Endodermal cell (in vitro differentiated cells): ENCODE measurements around the gene SYNDIG1. TPM values are rescaled to one million over a fixed set of nuclear protein-coding genes. Genes with fewer than 3 reads are reported as not detected.

ENCODE experiments used
- DNase-seq: peaks from one replicate; pipeline ENCODE4 v3.0.0-alpha.2; 2017
- H3K27ac ChIP-seq: 2 replicates; pipeline ENCODE4 v1.5.1; 2013; ENCODE audit warnings: mild to moderate bottlenecking, low read depth, low read length, moderate library complexity
- H3K27me3 ChIP-seq: 2 replicates; pipeline ENCODE4 v1.6.1; 2013; ENCODE audit warnings: mild to moderate bottlenecking, low read length, moderate library complexity; ENCODE audit not compliant: insufficient read depth, control insufficient read depth, poor library complexity, severe bottlenecking
- H3K36me3 ChIP-seq: 2 replicates; pipeline ENCODE4 v1.7.0; 2013; ENCODE audit warnings: mild to moderate bottlenecking, low read length, moderate library complexity; ENCODE audit not compliant: control insufficient read depth, insufficient read depth
- H3K4me1 ChIP-seq: one replicate; pipeline ENCODE4 v1.7.0; 2013; ENCODE audit warnings: low read length; ENCODE audit not compliant: control insufficient read depth, insufficient read depth
- H3K4me3 ChIP-seq: 2 replicates; pipeline ENCODE4 v1.5.1; 2013; ENCODE audit warnings: mild to moderate bottlenecking, low read length, moderate library complexity
- H3K9ac ChIP-seq: 2 replicates; pipeline ENCODE4 v1.6.1; 2013; ENCODE audit warnings: mild to moderate bottlenecking, low read length, moderate library complexity; ENCODE audit not compliant: poor library complexity, severe bottlenecking; ENCODE audit errors: extremely low read depth
- H3K9me3 ChIP-seq: 2 replicates; pipeline ENCODE4 v1.6.1; 2013; ENCODE audit warnings: mild to moderate bottlenecking, low read length, moderate library complexity; ENCODE audit not compliant: control insufficient read depth
- H3K27ac Mint-ChIP-seq: 2 replicates; pipeline ENCODE4 v1.8.0; 2020; ENCODE audit warnings: mixed read lengths
- H3K27me3 Mint-ChIP-seq: 2 replicates; pipeline ENCODE4 v1.8.0; 2021; ENCODE audit warnings: mild to moderate bottlenecking, mixed read lengths; ENCODE audit not compliant: insufficient read depth
- H3K36me3 Mint-ChIP-seq: 2 replicates; pipeline ENCODE4 v1.8.0; 2020; ENCODE audit warnings: low read depth, mixed read lengths
- H3K4me1 Mint-ChIP-seq: 2 replicates; pipeline ENCODE4 v1.8.0; 2020; ENCODE audit warnings: mixed read lengths
- H3K4me3 Mint-ChIP-seq: 2 replicates; pipeline ENCODE4 v1.8.0; 2020; ENCODE audit warnings: mild to moderate bottlenecking, moderate library complexity, mixed read lengths
- H3K9me3 Mint-ChIP-seq: 2 replicates; pipeline ENCODE4 v1.8.0; 2020; ENCODE audit warnings: mild to moderate bottlenecking, mixed read lengths
- WGBS, 2 experiments: methylation state at CpG; one replicate each; pipeline versions ENCODE4 v1.1.5 to v1.1.7; 2013; ENCODE audit warnings: missing lambda C conversion rate in 2 of 2, mixed read lengths in 1 of 2; ENCODE audit not compliant: insufficient coverage in 1 of 2, insufficient read length in 1 of 2; 5-methylcytosine and 5-hydroxymethylcytosine counted together
- total RNA-seq, 2 donors: library from RNA; stranded (reverse); fragmentation: NEBNext Ultra II Directional in 1 of 2; extraction: Animal tissue kit (Norgen Biotek cat#: 25700) in 1 of 2; gene quantifications; 2 replicates in 1 of 2; 3 replicates in 1 of 2; pipeline ENCODE4 v1.2.1, GENCODE V29; 2021
- TF ChIP-seq, protein P1 (sequence below): fragments of 200-600 bp; sonication (generic); conservative IDR thresholded peaks from 2 replicates; pipeline ENCODE4 v1.5.0; 2021; ENCODE audit warnings: antibody characterized with exemption, mild to moderate bottlenecking

The SYNDIG1 gene
- total RNA-seq, 2 donors from 2014 or later, result 5.5 to 6.8 TPM

GRCh38 chr20:24699321-24700165 is 230.1 kb downstream of the SYNDIG1 start:
- peaks cover 7% of the 10 kb centered on the region for H3K27me3 Mint-ChIP-seq
- WGBS, 2 experiments, result 95 to 100% methylated on average over 4 to 8 of the region's 8 CpGs
- H3K27ac Mint-ChIP-seq, result no peak overlapping the region
- no peaks in the 10 kb centered on the region for H3K9me3 Mint-ChIP-seq
- no peaks in the 10 kb centered on the region for H3K4me1 Mint-ChIP-seq
- H3K4me3 Mint-ChIP-seq, result no peak overlapping the region
- no peaks in the 10 kb centered on the region for H3K9me3 ChIP-seq
- no peaks in the 10 kb centered on the region for H3K36me3 ChIP-seq
- peak; percentile 24 for DNase-seq
- no peak overlapping the region for H3K9ac ChIP-seq
- no peak overlapping the region for H3K4me3 ChIP-seq
- TF ChIP-seq, protein P1, sequence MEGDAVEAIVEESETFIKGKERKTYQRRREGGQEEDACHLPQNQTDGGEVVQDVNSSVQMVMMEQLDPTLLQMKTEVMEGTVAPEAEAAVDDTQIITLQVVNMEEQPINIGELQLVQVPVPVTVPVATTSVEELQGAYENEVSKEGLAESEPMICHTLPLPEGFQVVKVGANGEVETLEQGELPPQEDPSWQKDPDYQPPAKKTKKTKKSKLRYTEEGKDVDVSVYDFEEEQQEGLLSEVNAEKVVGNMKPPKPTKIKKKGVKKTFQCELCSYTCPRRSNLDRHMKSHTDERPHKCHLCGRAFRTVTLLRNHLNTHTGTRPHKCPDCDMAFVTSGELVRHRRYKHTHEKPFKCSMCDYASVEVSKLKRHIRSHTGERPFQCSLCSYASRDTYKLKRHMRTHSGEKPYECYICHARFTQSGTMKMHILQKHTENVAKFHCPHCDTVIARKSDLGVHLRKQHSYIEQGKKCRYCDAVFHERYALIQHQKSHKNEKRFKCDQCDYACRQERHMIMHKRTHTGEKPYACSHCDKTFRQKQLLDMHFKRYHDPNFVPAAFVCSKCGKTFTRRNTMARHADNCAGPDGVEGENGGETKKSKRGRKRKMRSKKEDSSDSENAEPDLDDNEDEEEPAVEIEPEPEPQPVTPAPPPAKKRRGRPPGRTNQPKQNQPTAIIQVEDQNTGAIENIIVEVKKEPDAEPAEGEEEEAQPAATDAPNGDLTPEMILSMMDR, result no peak
- H3K4me1 ChIP-seq, result no peaks in the 10 kb centered on the region
- H3K36me3 Mint-ChIP-seq, result no peaks in the 10 kb centered on the region
- H3K27me3 ChIP-seq, result no peaks in the 10 kb centered on the region
- H3K27ac ChIP-seq, result no peak overlapping the region

DNA sequence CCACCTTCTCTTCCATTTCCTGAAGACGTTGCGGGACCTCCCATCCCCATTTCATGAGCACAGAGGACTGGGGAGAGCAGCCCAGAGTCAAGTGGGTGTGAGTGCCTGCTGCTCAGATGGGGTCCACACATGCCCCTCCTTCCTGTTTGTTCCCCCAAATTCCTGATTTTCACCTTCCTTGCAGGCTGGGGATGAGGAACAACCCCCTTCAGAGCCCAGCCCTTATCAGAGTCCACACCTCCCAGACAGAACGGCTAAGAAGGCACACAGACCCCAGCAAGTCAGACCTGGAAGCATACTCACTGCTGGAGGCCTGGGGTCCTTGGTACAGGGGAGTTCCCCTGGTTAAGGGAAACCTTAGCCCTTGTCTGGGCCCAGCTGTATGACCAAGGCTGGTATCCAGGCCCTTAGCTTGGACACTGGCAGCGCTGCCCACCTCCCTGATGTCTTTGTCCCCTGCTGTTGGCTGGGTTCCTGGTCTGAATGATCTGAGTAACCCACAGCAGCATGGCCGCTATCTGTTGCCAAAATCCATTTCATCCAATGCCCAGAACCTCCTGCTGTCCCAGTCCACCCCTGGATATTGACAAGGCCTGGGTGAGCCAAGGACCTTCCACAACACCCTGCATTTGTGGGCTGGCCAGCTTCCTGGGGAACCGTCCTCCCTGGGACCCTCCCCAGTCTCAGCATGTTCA is 230.9 kb downstream of the SYNDIG1 start:
- H3K36me3 ChIP-seq, result no peaks in the 10 kb centered on the region
- no peaks in the 10 kb centered on the region for H3K4me1 Mint-ChIP-seq
- no peaks in the 10 kb centered on the region for H3K4me1 ChIP-seq
- H3K36me3 Mint-ChIP-seq, result no peaks in the 10 kb centered on the region
- no peak overlapping the region for H3K4me3 ChIP-seq
- H3K9ac ChIP-seq, result no peak overlapping the region
- TF ChIP-seq, protein P1, result no peak
- no peaks in the 10 kb centered on the region for H3K9me3 Mint-ChIP-seq
- peak; percentile 19 for DNase-seq
- H3K27me3 Mint-ChIP-seq, result peaks cover 7% of the 10 kb centered on the region
- no peak overlapping the region for H3K4me3 Mint-ChIP-seq
- H3K27ac Mint-ChIP-seq, result no peak overlapping the region
- no peaks in the 10 kb centered on the region for H3K9me3 ChIP-seq
- 87 to 100% methylated on average over 3 to 6 of the region's 6 CpGs for WGBS, 2 experiments
- no peak overlapping the region for H3K27ac ChIP-seq
- no peaks in the 10 kb centered on the region for H3K27me3 ChIP-seq

DNA sequence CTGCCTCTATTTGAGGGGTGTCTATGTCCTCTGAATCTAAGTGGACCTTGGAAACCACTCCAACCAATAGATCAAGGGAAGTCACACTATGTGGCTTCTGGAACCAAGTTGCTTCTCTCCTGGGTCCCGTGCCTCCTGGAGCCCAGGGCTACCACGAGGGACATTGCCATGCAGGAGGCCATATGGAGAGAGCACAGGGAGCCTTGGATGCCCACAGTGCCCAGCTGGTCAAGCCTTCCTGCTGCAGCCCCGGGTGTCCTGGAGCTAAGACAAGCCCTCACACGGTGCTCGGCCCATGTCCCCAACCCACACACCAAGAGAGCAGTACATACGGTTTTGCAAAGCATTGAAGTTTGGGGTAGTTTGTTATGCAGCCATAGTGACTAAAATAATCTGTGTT is 231.6 kb downstream of the SYNDIG1 start:
- Mint-ChIP-seq H3K4me3 (no peak overlapping the region), H3K27ac (no peak overlapping the region), H3K36me3 (no peaks in the 10 kb centered on the region), H3K27me3 (peaks cover 7% of the 10 kb centered on the region), H3K9me3 (no peaks in the 10 kb centered on the region), H3K4me1 (no peaks in the 10 kb centered on the region)
- no peak overlapping the region for H3K9ac ChIP-seq
- peak; percentile 22 for DNase-seq
- H3K4me3 ChIP-seq, result no peak overlapping the region
- 86 to 91% methylated on average over 3 to 6 of the region's 6 CpGs for WGBS, 2 experiments
- H3K9me3 ChIP-seq, result no peaks in the 10 kb centered on the region
- TF ChIP-seq, protein P1, result no peak
- no peak overlapping the region for H3K27ac ChIP-seq
- no peaks in the 10 kb centered on the region for H3K27me3 ChIP-seq
- no peaks in the 10 kb centered on the region for H3K4me1 ChIP-seq
- H3K36me3 ChIP-seq, result no peaks in the 10 kb centered on the region
